Stimulated activated CD4-positive, alpha-beta T cell treated with anti-CD3 and anti-CD28 coated beads, Interleukin-12 subunit alpha, Interleukin-12 subunit beta, amount 100 ng/mL, for 48 hours (primary cell): ENCODE results near the gene CRIP1.
A peak's percentile ranks its signal among the peaks of the same experiment; 100 is the strongest.

ENCODE experiments used
- DNase-seq, 3 donors: peaks; one replicate each; pipeline ENCODE4 v3.0.0-alpha.2; 2020; ENCODE audit warnings: low read depth in 2 of 3, low spot score in 1 of 3

The CRIP1 gene

DNA sequence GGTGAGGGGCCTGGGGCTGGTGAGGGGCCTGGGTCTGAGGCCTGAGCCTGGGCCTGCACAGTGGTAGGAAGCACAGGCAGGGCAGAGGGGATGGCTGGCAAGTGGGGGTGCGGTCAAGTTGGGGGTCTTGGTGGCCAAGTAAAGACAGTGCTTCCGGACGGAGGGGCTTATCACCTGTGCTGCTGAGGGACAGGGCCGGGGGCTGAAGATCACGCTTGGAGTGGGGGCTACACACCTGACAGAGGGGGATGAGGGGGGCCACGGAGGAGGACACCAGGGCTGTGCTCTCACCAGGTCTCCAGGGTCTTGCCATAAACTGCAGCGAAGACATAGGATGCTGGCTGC, 16.6 kb downstream of the CRIP1 start:
- no peak for DNase-seq

GRCh38 chr14:105503935-105504692, 17.4 kb downstream of the CRIP1 start:
- DNase-seq = no peak

GRCh38 chr14:105505101-105505500, 18.4 kb downstream of the CRIP1 start:
- no peak for DNase-seq

DNA sequence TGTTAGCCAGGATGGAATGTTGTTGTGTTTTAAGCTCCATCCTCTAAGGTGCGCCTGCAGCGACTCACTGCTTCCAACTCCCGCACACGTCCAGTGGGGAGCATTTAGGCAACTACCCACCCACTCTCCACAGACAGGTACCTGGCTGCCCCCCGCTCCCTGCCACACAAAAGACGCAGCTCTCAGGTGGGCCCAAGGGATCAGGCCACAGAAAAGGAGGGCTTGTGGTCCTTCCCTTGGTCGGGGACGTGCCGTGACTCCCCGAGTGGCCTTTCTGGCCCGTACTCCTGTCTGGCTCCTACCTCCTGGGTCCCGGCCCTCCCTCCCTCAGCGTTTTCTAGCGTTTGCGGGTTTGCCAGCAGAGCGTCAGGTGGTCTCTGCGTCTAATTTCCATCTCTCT, 20.6 kb downstream of the CRIP1 start:
- no peak for DNase-seq

- DNase-seq = no peak
These were observed 21.4 kb downstream of the CRIP1 start for GRCh38 chr14:105508069-105508468.

DNA sequence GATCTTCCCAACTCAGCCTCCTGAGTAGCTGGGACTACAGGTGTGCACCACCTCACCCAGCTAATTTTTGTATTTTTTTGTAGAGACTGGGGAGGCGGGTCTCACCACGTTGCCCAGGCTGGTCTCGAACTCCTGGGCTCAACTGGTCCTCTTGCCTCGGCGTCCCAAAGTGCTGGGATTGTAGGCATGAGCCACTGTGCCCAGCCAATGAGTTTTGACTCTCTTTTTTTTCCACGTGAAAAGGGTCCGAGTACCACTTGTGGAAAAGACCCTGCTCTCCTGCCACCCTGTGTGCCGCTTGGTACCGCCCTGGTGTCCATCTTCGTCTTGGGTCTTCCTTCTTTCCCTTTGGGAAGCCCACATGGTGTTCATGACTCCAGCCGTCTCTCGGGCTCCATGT, 21.9 kb downstream of the CRIP1 start:
- no peak for DNase-seq

- no peak for DNase-seq
These were observed 30.4 kb downstream of the CRIP1 start for GRCh38 chr14:105517096-105517495.

DNA sequence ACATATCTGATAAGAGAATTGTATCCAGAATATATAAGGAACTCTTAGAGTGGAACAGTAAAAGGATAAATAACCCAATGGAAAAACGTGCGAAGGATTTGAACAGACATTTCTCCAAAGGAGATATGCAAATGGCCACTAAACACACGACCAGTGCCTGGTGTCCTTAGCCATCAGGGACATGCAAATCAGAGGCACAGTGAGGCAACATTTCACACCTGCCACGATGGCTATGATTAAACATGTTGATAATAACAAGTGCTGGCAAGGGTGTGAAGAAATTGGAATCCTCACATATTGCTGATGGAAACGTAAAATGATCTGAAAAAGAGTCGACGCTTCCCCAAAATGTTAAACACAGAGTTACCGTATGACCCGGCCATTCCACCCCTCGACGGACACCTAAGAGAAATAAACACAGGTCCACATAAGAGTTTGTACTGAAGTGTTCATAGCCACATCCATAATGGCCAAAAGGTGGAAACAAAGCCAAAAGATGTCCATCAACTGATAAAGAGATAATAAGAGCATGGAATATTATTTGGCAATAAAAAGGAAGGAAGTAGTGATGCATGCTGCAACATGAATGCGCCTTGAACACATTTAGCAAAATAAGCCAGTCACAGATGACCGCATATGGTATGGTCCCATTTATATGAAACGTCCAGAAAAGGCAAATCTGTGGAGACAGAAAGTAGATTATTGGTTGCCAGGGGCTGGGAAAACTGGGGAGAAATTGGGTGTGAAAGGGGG, 33.4 kb downstream of the CRIP1 start:
- no peak for DNase-seq

- no peak for DNase-seq
These were observed 38.6 kb downstream of the CRIP1 start for GRCh38 chr14:105525326-105525725.

DNA sequence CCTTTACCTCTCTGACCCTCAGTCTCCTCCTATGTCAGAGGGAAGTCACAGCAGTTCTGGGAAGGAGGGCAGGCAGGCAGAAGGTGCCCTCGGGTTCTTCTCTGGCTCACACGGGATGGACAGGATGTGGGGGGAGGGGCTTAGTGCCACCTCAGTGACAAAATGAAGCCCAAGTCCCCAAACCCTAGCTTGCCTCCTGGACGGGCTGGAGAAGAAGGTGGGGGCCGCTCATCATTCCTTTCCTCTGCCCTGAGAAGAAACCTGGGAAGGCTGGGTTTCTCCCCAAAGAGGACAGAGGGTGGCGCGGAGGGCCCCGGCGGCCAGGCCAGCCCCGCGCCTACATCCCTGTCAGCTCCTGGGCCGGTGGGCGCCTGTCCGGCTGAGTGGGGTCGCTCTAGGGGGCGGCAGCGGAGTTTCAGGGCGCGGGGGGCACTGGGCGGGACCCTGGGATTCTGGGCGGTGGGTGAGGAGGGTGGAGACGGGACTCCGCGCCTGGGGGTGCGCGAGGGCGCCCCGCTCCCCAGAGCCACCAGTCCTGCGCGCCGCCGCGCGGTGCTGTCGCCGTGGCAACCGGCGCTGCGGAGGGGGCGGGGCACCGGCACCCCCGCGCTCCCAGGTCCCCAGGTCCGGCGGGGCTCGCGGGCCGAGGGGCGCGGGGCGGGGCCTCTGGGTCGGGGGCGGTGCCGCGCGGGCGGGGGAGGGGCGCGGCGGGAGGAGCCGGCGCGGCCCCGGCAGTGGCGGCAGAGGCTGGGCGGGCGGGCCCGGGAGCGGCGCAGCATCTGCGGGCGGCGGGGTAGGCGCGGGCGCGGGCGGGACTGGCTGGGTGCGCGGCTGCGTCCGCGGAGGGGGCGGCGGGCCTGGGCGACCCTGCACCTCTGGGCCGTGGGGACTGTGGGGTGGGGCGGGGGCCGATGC, 39.4 kb downstream of the CRIP1 start, which contains the start of gene TMEM121:
TMEM121 (plus strand) TSS at position 723 of the 915 bp plus-strand sequence. CDS start 2,252 bp downstream, outside the sequence.
- DNase-seq = no peak

- no peak for DNase-seq
These were observed 40.2 kb downstream of the CRIP1 start for GRCh38 chr14:105526776-105527380.

GRCh38 chr14:105527381-105527825, 40.7 kb downstream of the CRIP1 start:
- DNase-seq = no peak

DNA sequence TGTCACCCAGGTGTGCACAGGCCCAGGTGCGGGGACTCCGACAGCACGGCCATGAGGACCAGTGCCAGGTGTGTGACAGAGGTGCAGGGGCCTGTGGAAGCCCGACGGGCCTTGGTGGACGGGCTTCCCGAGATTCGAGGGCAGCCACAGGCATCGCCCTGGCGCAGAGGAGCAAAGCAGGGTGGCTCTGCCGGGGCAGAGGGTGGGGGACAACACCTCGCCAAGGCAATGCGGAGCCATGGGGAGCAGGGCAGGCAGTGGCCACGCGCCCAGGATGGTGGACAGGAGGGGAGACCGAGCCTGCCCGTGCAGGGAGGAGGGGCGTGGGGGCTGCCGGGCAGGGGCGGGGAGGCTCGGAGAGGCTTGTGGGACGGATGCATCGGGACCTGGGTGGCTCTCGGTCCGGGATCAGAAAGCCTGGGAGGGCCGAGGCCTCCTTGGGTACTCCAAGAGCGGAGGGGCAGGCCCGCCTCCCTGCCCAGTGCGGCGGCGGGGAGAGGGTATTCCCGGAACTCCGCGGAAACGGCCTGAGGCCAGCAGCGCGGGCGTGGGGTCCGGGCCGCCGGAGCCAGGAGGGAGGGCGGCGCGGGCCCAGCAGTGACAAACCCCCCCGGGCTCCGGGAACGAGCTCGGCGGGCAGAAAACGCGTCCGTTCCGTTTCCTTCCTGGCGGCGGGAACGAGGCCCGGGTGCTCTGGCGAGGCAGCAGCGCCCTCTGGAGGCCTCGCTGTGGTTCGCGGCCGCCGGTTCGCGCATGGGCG, 41.3 kb downstream of the CRIP1 start:
- peak; percentile 57 to 79 (median 68) for DNase-seq

- peak in 2 of 3 donors; percentile 46 to 48 for DNase-seq
These were observed 42.1 kb downstream of the CRIP1 start for GRCh38 chr14:105528586-105529318.

DNA sequence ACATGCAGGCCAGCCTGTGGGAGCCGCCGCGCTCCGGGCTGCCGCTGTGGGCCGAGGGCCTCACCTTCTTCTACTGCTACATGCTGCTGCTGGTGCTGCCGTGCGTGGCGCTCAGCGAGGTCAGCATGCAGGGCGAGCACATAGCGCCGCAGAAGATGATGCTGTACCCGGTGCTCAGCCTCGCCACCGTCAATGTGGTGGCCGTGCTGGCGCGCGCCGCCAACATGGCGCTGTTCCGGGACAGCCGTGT, 42.6 kb downstream of the CRIP1 start:
- no peak for DNase-seq

DNA sequence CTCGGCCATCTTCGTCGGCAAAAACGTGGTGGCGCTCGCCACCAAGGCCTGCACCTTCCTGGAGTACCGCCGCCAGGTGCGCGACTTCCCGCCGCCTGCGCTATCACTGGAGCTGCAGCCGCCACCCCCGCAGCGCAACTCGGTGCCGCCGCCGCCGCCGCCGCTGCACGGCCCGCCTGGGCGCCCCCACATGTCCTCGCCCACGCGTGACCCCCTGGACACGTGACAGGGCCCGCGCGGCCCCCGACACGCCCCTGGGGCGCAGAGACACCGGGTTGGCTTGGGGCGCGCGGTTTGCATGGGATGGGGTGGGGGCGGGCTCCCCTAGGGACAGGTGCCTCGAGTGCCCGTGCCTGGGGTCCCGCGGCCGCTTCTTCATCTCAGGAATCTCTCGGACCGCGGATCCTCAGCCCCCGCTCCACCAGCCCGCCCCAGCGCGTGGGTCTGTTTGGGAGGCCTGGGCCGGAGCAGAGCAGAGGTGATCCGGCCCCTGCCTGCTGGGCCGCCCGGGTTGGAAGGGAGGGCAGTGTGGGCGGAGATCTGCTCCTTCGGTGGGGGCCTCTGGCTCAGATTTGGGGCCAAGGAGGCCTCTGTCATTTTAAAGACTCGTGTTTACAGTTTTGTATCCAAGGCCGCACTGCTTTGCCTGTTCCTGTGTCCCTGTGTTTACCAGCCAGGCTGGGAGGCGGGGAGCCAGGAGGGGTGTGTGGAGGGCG, 43.0 kb downstream of the CRIP1 start:
- no peak for DNase-seq

GRCh38 chr14:105530285-105531087, 43.8 kb downstream of the CRIP1 start:
- DNase-seq = no peak

GRCh38 chr14:105531088-105531893, 44.6 kb downstream of the CRIP1 start:
- no peak for DNase-seq
